Trophoblast cell (in vitro differentiated cells and primary cell): ENCODE measurements around the gene GHITM.

Source experiments
- DNase-seq, 2 donors: peaks; one replicate each; pipeline ENCODE4 v3.0.0-alpha.2; 2016
- H2AFZ ChIP-seq: 2 replicates; pipeline ENCODE4 v1.6.1; 2013; ENCODE audit warnings: low read length, moderate library complexity, mild to moderate bottlenecking; ENCODE audit not compliant: insufficient read depth, poor library complexity
- H2AK5ac ChIP-seq: 2 replicates; pipeline ENCODE4 v1.6.1; 2013; ENCODE audit warnings: mild to moderate bottlenecking, low read length
- H2BK120ac ChIP-seq: 2 replicates; pipeline ENCODE4 v1.6.1; 2013; ENCODE audit warnings: low read length, mild to moderate bottlenecking, moderate library complexity; ENCODE audit not compliant: insufficient read depth, poor library complexity
- H2BK12ac ChIP-seq: 2 replicates; pipeline ENCODE4 v1.6.1; 2013; ENCODE audit warnings: mild to moderate bottlenecking, low read length, moderate library complexity
- H2BK5ac ChIP-seq: 2 replicates; pipeline ENCODE4 v1.6.1; 2013; ENCODE audit warnings: low read length, low read depth, moderate library complexity, mild to moderate bottlenecking; ENCODE audit not compliant: poor library complexity
- H3K14ac ChIP-seq: 2 replicates; pipeline ENCODE4 v1.6.1; 2013; ENCODE audit warnings: mild to moderate bottlenecking, low read length
- H3K18ac ChIP-seq: 2 replicates; pipeline ENCODE4 v1.6.1; 2013; ENCODE audit warnings: mild to moderate bottlenecking, low read length
- H3K23ac ChIP-seq: 2 replicates; pipeline ENCODE4 v1.6.1; 2013; ENCODE audit warnings: low read length
- H3K27ac ChIP-seq: 2 replicates; pipeline ENCODE4 v1.5.1; 2013; ENCODE audit warnings: low read depth, mild to moderate bottlenecking, inconsistent platforms, low read length, moderate library complexity
- H3K27me3 ChIP-seq: 2 replicates; pipeline ENCODE4 v1.6.1; 2013; ENCODE audit warnings: inconsistent platforms, mild to moderate bottlenecking, low read length, moderate library complexity; ENCODE audit not compliant: insufficient read depth
- H3K36me3 ChIP-seq, 2 experiments: 1 replicate in 1 of 2; 2 replicates in 1 of 2; pipeline ENCODE4 v1.6.1; 2013; ENCODE audit warnings: low read length in 2 of 2, mild to moderate bottlenecking in 2 of 2, moderate library complexity in 1 of 2; ENCODE audit not compliant: insufficient read depth in 2 of 2, control insufficient read depth in 1 of 2
- H3K4ac ChIP-seq: 2 replicates; pipeline ENCODE4 v1.6.1; 2013; ENCODE audit warnings: low read depth, mild to moderate bottlenecking, low read length, moderate library complexity
- H3K4me1 ChIP-seq, 2 experiments: 1 replicate in 1 of 2; 2 replicates in 1 of 2; pipeline ENCODE4 v1.6.1; 2013; ENCODE audit warnings: low read length in 2 of 2, mild to moderate bottlenecking in 2 of 2, moderate library complexity in 1 of 2; ENCODE audit not compliant: insufficient read depth in 2 of 2, control insufficient read depth in 1 of 2
- H3K4me2 ChIP-seq: 2 replicates; pipeline ENCODE4 v1.6.1; 2013; ENCODE audit warnings: inconsistent platforms, mild to moderate bottlenecking, low read length, moderate library complexity
- H3K4me3 ChIP-seq: 2 replicates; pipeline ENCODE4 v1.5.1; 2013; ENCODE audit warnings: mild to moderate bottlenecking, low read depth, low read length, inconsistent platforms
- H3K79me1 ChIP-seq: one replicate; pipeline ENCODE4 v1.6.1; 2013; ENCODE audit warnings: low read length
- H3K79me2 ChIP-seq: 2 replicates; pipeline ENCODE4 v1.6.1; 2013; ENCODE audit warnings: low read length, mild to moderate bottlenecking; ENCODE audit not compliant: control insufficient read depth, insufficient read depth, poor library complexity
- H3K9ac ChIP-seq: 2 replicates; pipeline ENCODE4 v1.6.1; 2013; ENCODE audit warnings: mild to moderate bottlenecking, low read length
- H3K9me3 ChIP-seq: 2 replicates; pipeline ENCODE4 v1.6.1; 2013; ENCODE audit warnings: low read depth, mild to moderate bottlenecking, control low read depth, inconsistent platforms, low read length; ENCODE audit not compliant: insufficient read depth
- H4K12ac ChIP-seq: 2 replicates; pipeline ENCODE4 v1.6.1; 2013; ENCODE audit warnings: low read depth, mild to moderate bottlenecking, low read length, moderate library complexity
- H4K8ac ChIP-seq: 2 replicates; pipeline ENCODE4 v1.6.1; 2013; ENCODE audit warnings: low read depth, mild to moderate bottlenecking, low read length, moderate library complexity
- H4K91ac ChIP-seq: one replicate; pipeline ENCODE4 v1.6.1; 2013; ENCODE audit warnings: low read depth, mild to moderate bottlenecking, low read length, moderate library complexity
- WGBS: extraction: QIAGEN DNeasy Blood & Tissue Kit; methylation state at CpG from one replicate; pipeline ENCODE4 v1.1.7; 2013; ENCODE audit warnings: missing lambda C conversion rate; ENCODE audit not compliant: insufficient read length, insufficient coverage; ENCODE audit errors: extremely low coverage; 5-methylcytosine and 5-hydroxymethylcytosine counted together

The GHITM gene

GRCh38 chr10:84185526-84186175, 46.3 kb downstream of the GHITM start:
- H3K23ac ChIP-seq, result no peak overlapping the region
- no peaks in the 10 kb centered on the region for H3K27me3 ChIP-seq
- no peak overlapping the region for H3K9ac ChIP-seq
- H2BK5ac ChIP-seq, result no peak overlapping the region
- H3K18ac ChIP-seq, result no peak overlapping the region
- no peak overlapping the region for H2BK12ac ChIP-seq
- no peak overlapping the region for H4K91ac ChIP-seq
- H3K27ac ChIP-seq, result no peak overlapping the region
- no peak overlapping the region for H3K14ac ChIP-seq
- H4K8ac ChIP-seq, result no peak overlapping the region
- no peak overlapping the region for H2AFZ ChIP-seq
- H3K4me1 ChIP-seq, result no peaks in the 10 kb centered on the region
- H2AK5ac ChIP-seq, result no peak overlapping the region
- H3K4me2 ChIP-seq, result no peak overlapping the region
- H3K4me3 ChIP-seq, result no peak overlapping the region
- H2BK120ac ChIP-seq, result no peak overlapping the region
- no peaks in the 10 kb centered on the region for H3K79me2 ChIP-seq
- no peaks in the 10 kb centered on the region for H3K36me3 ChIP-seq
- WGBS, result no CpG with 5 or more reads among the region's 11 CpGs
- DNase-seq, result no peak
- H4K12ac ChIP-seq, result no peak overlapping the region
- peaks cover 8% of the 10 kb centered on the region for H3K9me3 ChIP-seq
- H3K4ac ChIP-seq, result no peak overlapping the region
- no peaks in the 10 kb centered on the region for H3K79me1 ChIP-seq

GRCh38 chr10:84188815-84189214, 49.5 kb downstream of the GHITM start:
- no peak overlapping the region for H4K91ac ChIP-seq
- H2BK12ac ChIP-seq, result no peak overlapping the region
- H3K4me3 ChIP-seq, result no peak overlapping the region
- H2AFZ ChIP-seq, result no peak overlapping the region
- no peaks in the 10 kb centered on the region for H3K79me1 ChIP-seq
- no peak overlapping the region for H3K23ac ChIP-seq
- H3K9me3 ChIP-seq, result peaks cover 6% of the 10 kb centered on the region
- H3K27ac ChIP-seq, result no peak overlapping the region
- H4K8ac ChIP-seq, result no peak overlapping the region
- H4K12ac ChIP-seq, result no peak overlapping the region
- H2AK5ac ChIP-seq, result no peak overlapping the region
- no peak overlapping the region for H3K4ac ChIP-seq
- no peak overlapping the region for H2BK120ac ChIP-seq
- DNase-seq, result no peak
- H3K9ac ChIP-seq, result no peak overlapping the region
- no peak overlapping the region for H2BK5ac ChIP-seq
- no peaks in the 10 kb centered on the region for H3K36me3 ChIP-seq
- H3K4me2 ChIP-seq, result no peak overlapping the region
- H3K4me1 ChIP-seq, result no peaks in the 10 kb centered on the region
- H3K27me3 ChIP-seq, result peaks cover 12% of the 10 kb centered on the region
- H3K18ac ChIP-seq, result no peak overlapping the region
- no peak overlapping the region for H3K14ac ChIP-seq
- WGBS, result no CpG with 5 or more reads among the region's 3 CpGs
- no peaks in the 10 kb centered on the region for H3K79me2 ChIP-seq

- peaks cover 30% of the 10 kb centered on the region for H3K27me3 ChIP-seq
- H3K9me3 ChIP-seq, result peaks cover 6% of the 10 kb centered on the region
- no peak overlapping the region for H3K18ac ChIP-seq
- no peak for DNase-seq
- no peak overlapping the region for H2BK5ac ChIP-seq
- no peaks in the 10 kb centered on the region for H3K36me3 ChIP-seq
- H4K12ac ChIP-seq, result no peak overlapping the region
- no peak overlapping the region for H3K27ac ChIP-seq
- no peak overlapping the region for H2AK5ac ChIP-seq
- H3K23ac ChIP-seq, result no peak overlapping the region
- no peak overlapping the region for H3K4ac ChIP-seq
- H3K79me2 ChIP-seq, result no peaks in the 10 kb centered on the region
- H2BK120ac ChIP-seq, result no peak overlapping the region
- no peak overlapping the region for H3K4me2 ChIP-seq
- H3K4me1 ChIP-seq, result peaks cover 3 to 5% of the 10 kb centered on the region in 2 experiments
- H3K9ac ChIP-seq, result no peak overlapping the region
- WGBS, result no CpG with 5 or more reads among the region's 3 CpGs
- no peak overlapping the region for H4K91ac ChIP-seq
- H4K8ac ChIP-seq, result no peak overlapping the region
- H3K4me3 ChIP-seq, result no peak overlapping the region
- H3K79me1 ChIP-seq, result no peaks in the 10 kb centered on the region
- no peak overlapping the region for H2BK12ac ChIP-seq
- H2AFZ ChIP-seq, result no peak overlapping the region
- no peak overlapping the region for H3K14ac ChIP-seq
Observed at GRCh38 chr10:84190621-84191020, 51.3 kb downstream of the GHITM start.

GRCh38 chr10:84191106-84191505, 51.8 kb downstream of the GHITM start:
- H3K79me2 ChIP-seq, result no peaks in the 10 kb centered on the region
- H3K27ac ChIP-seq, result no peak overlapping the region
- no peaks in the 10 kb centered on the region for H3K79me1 ChIP-seq
- peaks cover 3 to 5% of the 10 kb centered on the region in 2 experiments for H3K4me1 ChIP-seq
- H2AK5ac ChIP-seq, result no peak overlapping the region
- no peak overlapping the region for H3K14ac ChIP-seq
- no peak overlapping the region for H4K8ac ChIP-seq
- no peak for DNase-seq
- H4K91ac ChIP-seq, result no peak overlapping the region
- H3K9ac ChIP-seq, result no peak overlapping the region
- H3K4me2 ChIP-seq, result no peak overlapping the region
- H3K4ac ChIP-seq, result no peak overlapping the region
- peaks cover 34% of the 10 kb centered on the region for H3K27me3 ChIP-seq
- H3K9me3 ChIP-seq, result peaks cover 6% of the 10 kb centered on the region
- no peak overlapping the region for H3K18ac ChIP-seq
- H2AFZ ChIP-seq, result no peak overlapping the region
- H2BK120ac ChIP-seq, result no peak overlapping the region
- H2BK12ac ChIP-seq, result no peak overlapping the region
- H2BK5ac ChIP-seq, result no peak overlapping the region
- no peaks in the 10 kb centered on the region for H3K36me3 ChIP-seq
- no peak overlapping the region for H3K4me3 ChIP-seq
- no CpG with 5 or more reads among the region's 5 CpGs for WGBS
- no peak overlapping the region for H3K23ac ChIP-seq
- H4K12ac ChIP-seq, result no peak overlapping the region
